Liver (tissue), 9 donors: ENCODE measurements around the gene SDHA. TPM values are rescaled to one million over a fixed set of nuclear protein-coding genes. Genes with fewer than 3 reads are reported as not detected.

Source experiments
- DNase-seq: peaks from one replicate; pipeline ENCODE4 v3.0.0-alpha.2; 2017; ENCODE audit warnings: low spot score
- H3K27ac ChIP-seq, 2 donors: one replicate each; pipeline ENCODE4 v1.7.0; 2013; ENCODE audit warnings: inconsistent platforms in 2 of 2, low read length in 2 of 2, control low read depth in 1 of 2, low read depth in 1 of 2, mild to moderate bottlenecking in 1 of 2
- H3K27me3 ChIP-seq, 4 donors: one replicate each; pipeline versions ENCODE4 v1.6.1 to v1.7.0; 2013; ENCODE audit warnings: low read length in 3 of 4, inconsistent platforms in 1 of 4, mild to moderate bottlenecking in 1 of 4, moderate library complexity in 1 of 4; ENCODE audit not compliant: control insufficient read depth in 4 of 4, insufficient read depth in 4 of 4
- H3K36me3 ChIP-seq, 4 donors: one replicate each; pipeline versions ENCODE4 v1.6.1 to v1.7.0; 2013; ENCODE audit warnings: low read length in 3 of 4, mild to moderate bottlenecking in 3 of 4, low read depth in 1 of 4, moderate library complexity in 1 of 4; ENCODE audit not compliant: control insufficient read depth in 4 of 4, insufficient read depth in 3 of 4
- H3K4me1 ChIP-seq, 4 donors: one replicate each; pipeline versions ENCODE4 v1.6.1 to v1.7.0; 2013; ENCODE audit warnings: low read length in 3 of 4, mild to moderate bottlenecking in 3 of 4, moderate library complexity in 1 of 4; ENCODE audit not compliant: control insufficient read depth in 4 of 4, insufficient read depth in 4 of 4
- H3K4me3 ChIP-seq, 3 donors: one replicate each; pipeline versions ENCODE4 v1.6.1 to v1.7.0; 2013; ENCODE audit warnings: low read length in 3 of 3, control low read depth in 1 of 3, low read depth in 1 of 3, mild to moderate bottlenecking in 1 of 3
- H3K9ac ChIP-seq, 2 donors: one replicate each; pipeline ENCODE4 v1.7.0; 2013; ENCODE audit warnings: low read length in 2 of 2, mild to moderate bottlenecking in 2 of 2, moderate library complexity in 2 of 2, control low read depth in 1 of 2, low read depth in 1 of 2
- H3K9me3 ChIP-seq, 4 donors: one replicate each; pipeline versions ENCODE4 v1.6.1 to v1.7.0; 2013; ENCODE audit warnings: low read length in 3 of 4; ENCODE audit not compliant: control insufficient read depth in 4 of 4
- EGR1 ChIP-seq, 2 donors: IDR thresholded peaks; 2 replicates each; pipeline ENCODE4 v1.6.1; 2016 to 2018; ENCODE audit warnings: antibody characterized with exemption in 2 of 2, low read depth in 2 of 2
- FOXA2 ChIP-seq: IDR thresholded peaks from 2 replicates; pipeline ENCODE4 v1.6.1; 2016; ENCODE audit warnings: antibody characterized with exemption
- HNF4A ChIP-seq, 2 donors: conservative IDR thresholded peaks; 2 replicates each; pipeline ENCODE4 v1.6.1; 2016; ENCODE audit warnings: antibody characterized with exemption in 2 of 2, mild to moderate bottlenecking in 2 of 2
- HNF4G ChIP-seq: IDR thresholded peaks from 2 replicates; pipeline ENCODE4 v1.6.1; 2016; ENCODE audit warnings: antibody characterized with exemption
- JUND ChIP-seq, 2 donors: IDR thresholded peaks; 2 replicates each; pipeline ENCODE4 v1.6.1; 2016; ENCODE audit warnings: antibody characterized with exemption in 2 of 2
- NR2F2 ChIP-seq: IDR thresholded peaks from 2 replicates; pipeline ENCODE4 v1.6.1; 2016; ENCODE audit warnings: antibody characterized with exemption
- RAD21 ChIP-seq, 2 donors: IDR thresholded peaks; 2 replicates each; pipeline ENCODE4 v1.6.1; 2016; ENCODE audit warnings: antibody characterized with exemption in 2 of 2, mild to moderate bottlenecking in 2 of 2
- SP1 ChIP-seq: IDR thresholded peaks from 2 replicates; pipeline ENCODE4 v1.6.1; 2018; ENCODE audit warnings: antibody characterized with exemption, mild to moderate bottlenecking
- TAF1 ChIP-seq: conservative IDR thresholded peaks from 2 replicates; pipeline ENCODE4 v1.6.1; 2016; ENCODE audit warnings: antibody characterized with exemption, mild to moderate bottlenecking
- YY1 ChIP-seq: IDR thresholded peaks from 2 replicates; pipeline ENCODE4 v1.6.1; 2016; ENCODE audit warnings: antibody characterized with exemption, mild to moderate bottlenecking
- WGBS: extraction: QIAGEN DNeasy Blood & Tissue Kit; methylation state at CpG from one replicate; pipeline ENCODE4 v1.1.7; 2013; 5-methylcytosine and 5-hydroxymethylcytosine counted together
- polyA plus RNA-seq, 2 donors: library from polyadenylated mRNA; stranded (reverse) in 1 of 2; unstranded in 1 of 2; fragments of 200-250 nt in 1 of 2; fragments of >200 nt in 1 of 2; fragmentation: Nextera tagmentation in 1 of 2; extraction: Ambion mirVana in 1 of 2; gene quantifications; one replicate each; pipeline versions ENCODE4 v1.2.1 to v1.2.3, GENCODE V29; 2013 to 2015
- total RNA-seq, 2 donors: library from RNA; depleted of rRNA; stranded (reverse); fragments of >200 nt; gene quantifications; one replicate each; pipeline ENCODE4 v1.2.3, GENCODE V29; 2014
- TF ChIP-seq, protein P1 (sequence below): IDR thresholded peaks from 2 replicates; pipeline ENCODE4 v1.6.1; 2016; ENCODE audit warnings: antibody characterized with exemption
- TF ChIP-seq, protein P2 (sequence below): IDR thresholded peaks from 2 replicates; pipeline ENCODE4 v1.6.1; 2016; ENCODE audit warnings: antibody characterized with exemption, mild to moderate bottlenecking
- TF ChIP-seq, protein P3 (sequence below): IDR thresholded peaks from 2 replicates; pipeline ENCODE4 v1.6.1; 2016; ENCODE audit warnings: antibody characterized with exemption
- TF ChIP-seq, protein P4 (sequence below): fragments of 150-350 bp; IDR thresholded peaks from 2 replicates; pipeline ENCODE4 v1.5.1; 2017; ENCODE audit warnings: improper control_type of control experiment, low read depth, low read length; ENCODE audit not compliant: missing input control
- TF ChIP-seq, protein P5 (sequence below): IDR thresholded peaks from 2 replicates; pipeline ENCODE4 v1.6.1; 2016; ENCODE audit warnings: antibody characterized with exemption
- donor health status: healthy.
- donor health status: healthy.
- donor health status: healthy.
- donor health status: healthy.
- donor health status: healthy.

The SDHA gene
- total and polyA plus RNA-seq, 4 donors, result 79.2 to 215 (median 159) TPM

DNA sequence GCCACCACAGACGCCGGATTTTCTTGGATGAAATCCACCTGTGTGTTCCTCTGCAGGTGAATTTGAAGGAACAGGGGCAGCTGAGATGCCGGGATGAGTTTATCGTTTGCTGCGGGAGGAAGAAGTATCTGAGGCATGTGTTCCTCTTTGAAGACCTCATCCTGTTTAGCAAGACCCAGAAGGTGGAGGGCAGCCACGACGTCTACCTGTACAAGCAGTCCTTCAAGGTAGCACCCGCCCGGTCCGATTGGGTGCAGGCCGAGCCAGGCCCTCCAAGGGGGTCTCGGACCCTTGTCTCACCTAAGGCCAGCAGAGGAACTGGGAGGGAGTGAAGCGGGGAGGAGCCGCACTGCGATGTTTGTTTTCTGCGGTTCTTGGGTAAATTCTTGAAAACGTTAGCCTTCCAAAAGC is 45.3 kb upstream of the SDHA start:
- no peak overlapping the region for H3K4me3 ChIP-seq
- H3K27ac ChIP-seq, result no peak overlapping the region
- no peaks in the 10 kb centered on the region for H3K36me3 ChIP-seq
- no peak for DNase-seq
- H3K27me3 ChIP-seq, result peaks cover 0 to 3% (median 0%) of the 10 kb centered on the region in 4 donors
- no peak overlapping the region for H3K9ac ChIP-seq
- no peaks in the 10 kb centered on the region for H3K4me1 ChIP-seq
- WGBS, result 76% methylated on average over 17 of the region's 17 CpGs
- H3K9me3 ChIP-seq, result no peaks in the 10 kb centered on the region
- no peak for TF ChIP-seq EGR1 (IDR thresholded peaks at IDR 0.05; ENCODE audit: low read depth in 2 of 2)
- no peak for TF ChIP-seq JUND (IDR thresholded peaks at IDR 0.05)
- no peak for TF ChIP-seq HNF4G
- TF ChIP-seq, protein P1, sequence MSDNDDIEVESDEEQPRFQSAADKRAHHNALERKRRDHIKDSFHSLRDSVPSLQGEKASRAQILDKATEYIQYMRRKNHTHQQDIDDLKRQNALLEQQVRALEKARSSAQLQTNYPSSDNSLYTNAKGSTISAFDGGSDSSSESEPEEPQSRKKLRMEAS, result no peak
- TF ChIP-seq NR2F2, result no peak
- TF ChIP-seq, protein P2, sequence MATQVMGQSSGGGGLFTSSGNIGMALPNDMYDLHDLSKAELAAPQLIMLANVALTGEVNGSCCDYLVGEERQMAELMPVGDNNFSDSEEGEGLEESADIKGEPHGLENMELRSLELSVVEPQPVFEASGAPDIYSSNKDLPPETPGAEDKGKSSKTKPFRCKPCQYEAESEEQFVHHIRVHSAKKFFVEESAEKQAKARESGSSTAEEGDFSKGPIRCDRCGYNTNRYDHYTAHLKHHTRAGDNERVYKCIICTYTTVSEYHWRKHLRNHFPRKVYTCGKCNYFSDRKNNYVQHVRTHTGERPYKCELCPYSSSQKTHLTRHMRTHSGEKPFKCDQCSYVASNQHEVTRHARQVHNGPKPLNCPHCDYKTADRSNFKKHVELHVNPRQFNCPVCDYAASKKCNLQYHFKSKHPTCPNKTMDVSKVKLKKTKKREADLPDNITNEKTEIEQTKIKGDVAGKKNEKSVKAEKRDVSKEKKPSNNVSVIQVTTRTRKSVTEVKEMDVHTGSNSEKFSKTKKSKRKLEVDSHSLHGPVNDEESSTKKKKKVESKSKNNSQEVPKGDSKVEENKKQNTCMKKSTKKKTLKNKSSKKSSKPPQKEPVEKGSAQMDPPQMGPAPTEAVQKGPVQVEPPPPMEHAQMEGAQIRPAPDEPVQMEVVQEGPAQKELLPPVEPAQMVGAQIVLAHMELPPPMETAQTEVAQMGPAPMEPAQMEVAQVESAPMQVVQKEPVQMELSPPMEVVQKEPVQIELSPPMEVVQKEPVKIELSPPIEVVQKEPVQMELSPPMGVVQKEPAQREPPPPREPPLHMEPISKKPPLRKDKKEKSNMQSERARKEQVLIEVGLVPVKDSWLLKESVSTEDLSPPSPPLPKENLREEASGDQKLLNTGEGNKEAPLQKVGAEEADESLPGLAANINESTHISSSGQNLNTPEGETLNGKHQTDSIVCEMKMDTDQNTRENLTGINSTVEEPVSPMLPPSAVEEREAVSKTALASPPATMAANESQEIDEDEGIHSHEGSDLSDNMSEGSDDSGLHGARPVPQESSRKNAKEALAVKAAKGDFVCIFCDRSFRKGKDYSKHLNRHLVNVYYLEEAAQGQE, result no peak
- TF ChIP-seq, protein P3, sequence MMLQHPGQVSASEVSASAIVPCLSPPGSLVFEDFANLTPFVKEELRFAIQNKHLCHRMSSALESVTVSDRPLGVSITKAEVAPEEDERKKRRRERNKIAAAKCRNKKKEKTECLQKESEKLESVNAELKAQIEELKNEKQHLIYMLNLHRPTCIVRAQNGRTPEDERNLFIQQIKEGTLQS, result no peak
- no peak for TF ChIP-seq TAF1
- TF ChIP-seq YY1, result no peak
- TF ChIP-seq RAD21 (IDR thresholded peaks at IDR 0.05), result no peak
- no peak for TF ChIP-seq FOXA2
- TF ChIP-seq, protein P4, sequence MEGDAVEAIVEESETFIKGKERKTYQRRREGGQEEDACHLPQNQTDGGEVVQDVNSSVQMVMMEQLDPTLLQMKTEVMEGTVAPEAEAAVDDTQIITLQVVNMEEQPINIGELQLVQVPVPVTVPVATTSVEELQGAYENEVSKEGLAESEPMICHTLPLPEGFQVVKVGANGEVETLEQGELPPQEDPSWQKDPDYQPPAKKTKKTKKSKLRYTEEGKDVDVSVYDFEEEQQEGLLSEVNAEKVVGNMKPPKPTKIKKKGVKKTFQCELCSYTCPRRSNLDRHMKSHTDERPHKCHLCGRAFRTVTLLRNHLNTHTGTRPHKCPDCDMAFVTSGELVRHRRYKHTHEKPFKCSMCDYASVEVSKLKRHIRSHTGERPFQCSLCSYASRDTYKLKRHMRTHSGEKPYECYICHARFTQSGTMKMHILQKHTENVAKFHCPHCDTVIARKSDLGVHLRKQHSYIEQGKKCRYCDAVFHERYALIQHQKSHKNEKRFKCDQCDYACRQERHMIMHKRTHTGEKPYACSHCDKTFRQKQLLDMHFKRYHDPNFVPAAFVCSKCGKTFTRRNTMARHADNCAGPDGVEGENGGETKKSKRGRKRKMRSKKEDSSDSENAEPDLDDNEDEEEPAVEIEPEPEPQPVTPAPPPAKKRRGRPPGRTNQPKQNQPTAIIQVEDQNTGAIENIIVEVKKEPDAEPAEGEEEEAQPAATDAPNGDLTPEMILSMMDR, result no peak

DNA sequence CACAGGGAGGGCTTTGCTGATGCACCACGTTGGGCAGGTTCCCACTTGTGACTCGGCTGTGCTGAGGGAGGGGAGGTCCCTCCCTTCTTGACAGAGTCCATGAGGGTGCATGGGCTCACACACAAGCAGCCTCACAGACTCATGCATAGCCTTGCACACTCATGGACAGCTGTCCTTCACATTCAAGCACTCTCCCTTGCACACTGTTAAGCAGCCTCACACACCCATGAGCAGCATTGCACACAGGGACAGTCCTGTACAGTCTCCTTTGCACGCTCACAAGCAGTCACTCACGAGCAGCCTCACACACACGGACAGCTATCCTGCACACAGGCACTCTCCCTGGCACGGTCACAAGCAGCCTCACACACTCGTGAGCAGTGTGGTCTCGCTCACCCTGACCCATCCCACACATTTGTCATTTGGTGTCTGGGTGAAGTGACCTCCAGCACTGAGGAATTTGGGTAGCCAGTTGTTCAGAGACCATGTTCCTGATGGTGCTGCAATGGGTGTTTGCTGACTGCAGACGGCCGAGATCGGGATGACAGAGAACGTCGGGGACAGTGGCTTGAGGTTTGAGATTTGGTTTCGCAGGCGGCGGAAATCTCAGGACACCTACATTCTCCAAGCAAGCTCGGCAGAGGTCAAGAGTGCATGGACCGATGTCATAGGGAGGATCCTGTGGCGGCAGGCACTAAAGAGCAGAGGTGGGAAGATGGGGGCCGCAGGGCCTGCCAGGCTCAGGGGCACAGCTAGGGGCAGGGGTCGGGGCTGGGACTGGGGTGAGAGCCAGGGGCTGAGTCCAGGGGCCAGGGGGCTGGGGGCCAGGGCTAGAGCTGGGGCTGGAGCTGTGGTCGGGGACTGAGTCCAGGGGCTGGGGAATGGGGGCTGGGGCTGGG is 44.5 kb upstream of the SDHA start:
- Histone ChIP-seq H3K36me3 (no peaks in the 10 kb centered on the region), H3K27ac (no peak overlapping the region), H3K27me3 (peaks cover 0 to 3% (median 0%) of the 10 kb centered on the region in 4 donors), H3K9me3 (no peaks in the 10 kb centered on the region), H3K4me1 (no peaks in the 10 kb centered on the region), H3K9ac (no peak overlapping the region), H3K4me3 (no peak overlapping the region)
- DNase-seq, result no peak
- WGBS, result 80% methylated on average over 22 of the region's 22 CpGs
- TF ChIP-seq EGR1 (IDR thresholded peaks at IDR 0.05; ENCODE audit: low read depth in 2 of 2) (no peak), HNF4A (conservative IDR thresholded peaks at IDR 0.05) (no peak), SP1 (no peak)
- TF ChIP-seq, protein P3, result no peak
- TF ChIP-seq, protein P2, result no peak
- TF ChIP-seq, protein P4, result no peak
- TF ChIP-seq, protein P5, sequence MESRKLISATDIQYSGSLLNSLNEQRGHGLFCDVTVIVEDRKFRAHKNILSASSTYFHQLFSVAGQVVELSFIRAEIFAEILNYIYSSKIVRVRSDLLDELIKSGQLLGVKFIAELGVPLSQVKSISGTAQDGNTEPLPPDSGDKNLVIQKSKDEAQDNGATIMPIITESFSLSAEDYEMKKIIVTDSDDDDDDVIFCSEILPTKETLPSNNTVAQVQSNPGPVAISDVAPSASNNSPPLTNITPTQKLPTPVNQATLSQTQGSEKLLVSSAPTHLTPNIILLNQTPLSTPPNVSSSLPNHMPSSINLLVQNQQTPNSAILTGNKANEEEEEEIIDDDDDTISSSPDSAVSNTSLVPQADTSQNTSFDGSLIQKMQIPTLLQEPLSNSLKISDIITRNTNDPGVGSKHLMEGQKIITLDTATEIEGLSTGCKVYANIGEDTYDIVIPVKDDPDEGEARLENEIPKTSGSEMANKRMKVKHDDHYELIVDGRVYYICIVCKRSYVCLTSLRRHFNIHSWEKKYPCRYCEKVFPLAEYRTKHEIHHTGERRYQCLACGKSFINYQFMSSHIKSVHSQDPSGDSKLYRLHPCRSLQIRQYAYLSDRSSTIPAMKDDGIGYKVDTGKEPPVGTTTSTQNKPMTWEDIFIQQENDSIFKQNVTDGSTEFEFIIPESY, result no peak
- TF ChIP-seq, protein P1, result no peak
